HepG2 (cell line): ENCODE measurements around the gene PGLYRP4. TPM values are rescaled to one million over a fixed set of nuclear protein-coding genes. Genes with fewer than 3 reads are reported as not detected.

Experiments used
- ATAC-seq: fragments of 200-7000 bp; cut with Tn5 transposase; 3 replicates; pipeline ENCODE4 v1.9.1; 2020; ENCODE audit warnings: mild to moderate bottlenecking, moderate library complexity
- BruUV-seq: library from RNA; stranded (reverse); fragments of 400-500 nt; replicated peaks from 2 replicates; lab custom pipeline; 2021; lab: Mats Ljungman, UMichigan
- CTCF ChIA-PET: fragments of 300-600 bp; formaldehyde crosslinking; extraction: SDS; loops from one replicate; lab custom pipeline; 2021; ENCODE audit warnings: low total read pairs, inconsistent platforms, low intra/inter-chr PET ratio; lab: Yijun Ruan, JAX
- POLR2A ChIA-PET: fragments of 350-600 bp; sonication (Branson Sonifier 250); formaldehyde crosslinking; loops from one replicate; lab custom pipeline; 2020; ENCODE audit warnings: antibody characterized with exemption, inconsistent platforms; lab: Yijun Ruan, JAX
- DNase-seq: peaks from one replicate; pipeline ENCODE4 v3.0.0-alpha.2; 2015; ENCODE audit warnings: low spot score
- FAIRE-seq: peaks from 3 replicates; lab custom pipeline; 2011; peaks lifted over from hg19 to GRCh38; lab: Jason Lieb, UNC
- H2AFZ ChIP-seq: one replicate; pipeline ENCODE4 v1.6.1; 2011; ENCODE audit warnings: low read length, inconsistent platforms
- H3K27ac ChIP-seq: fragments of 300-600 bp; 3 replicates; pipeline ENCODE4 v1.8.0; 2011; ENCODE audit warnings: mixed run types, mild to moderate bottlenecking, mixed read lengths, low read length, inconsistent platforms; ENCODE audit not compliant: insufficient read depth; ENCODE audit errors: extremely low read length
- H3K27me3 ChIP-seq, 2 experiments: fragments of 200-600 bp in 1 of 2; 2 replicates in 1 of 2; 3 replicates in 1 of 2; pipeline versions ENCODE4 v1.6.0 to v1.8.0; 2011; ENCODE audit warnings: low read length in 2 of 2, mild to moderate bottlenecking in 2 of 2, moderate library complexity in 2 of 2, inconsistent platforms in 1 of 2; ENCODE audit not compliant: insufficient read depth in 2 of 2, control insufficient read depth in 1 of 2
- H3K36me3 ChIP-seq, 2 experiments: fragments of 200-600 bp in 1 of 2; replicated peaks in 1 of 2; 2 replicates in 1 of 2; 3 replicates in 1 of 2; pipeline versions ENCODE4 v1.5.1 to v1.8.0; 2011; ENCODE audit warnings: low read length in 2 of 2, inconsistent platforms in 1 of 2; ENCODE audit not compliant: insufficient read depth in 2 of 2, control insufficient read depth in 1 of 2
- H3K4me1 ChIP-seq: 2 replicates; pipeline ENCODE4 v1.5.1; 2012; ENCODE audit warnings: low read length, inconsistent platforms; ENCODE audit not compliant: insufficient read depth
- H3K4me2 ChIP-seq: 2 replicates; pipeline ENCODE4 v1.6.0; 2011; ENCODE audit warnings: low read depth, low read length, inconsistent platforms
- H3K4me3 ChIP-seq, 3 experiments: fragments of 200-600 bp in 1 of 3; sonication (generic), shearing (Covaris generic) in 1 of 3; replicated peaks in 1 of 3; 2 replicates each; pipeline ENCODE4 v1.5.1; 2011 to 2016; ENCODE audit warnings: low read length in 3 of 3, inconsistent platforms in 2 of 3, low read depth in 2 of 3, mild to moderate bottlenecking in 2 of 3, control low read depth in 1 of 3, mixed read lengths in 1 of 3; ENCODE audit not compliant: insufficient read depth in 1 of 3
- H3K79me2 ChIP-seq: one replicate; pipeline ENCODE4 v1.6.1; 2011; ENCODE audit warnings: low read length, inconsistent platforms; ENCODE audit not compliant: insufficient read depth
- H3K9ac ChIP-seq: 2 replicates; pipeline ENCODE4 v1.6.0; 2011; ENCODE audit warnings: mild to moderate bottlenecking, low read depth, low read length, inconsistent platforms; ENCODE audit not compliant: insufficient read depth
- H3K9me3 ChIP-seq: 2 replicates; pipeline ENCODE4 v1.5.1; 2012; ENCODE audit warnings: mild to moderate bottlenecking, low read length
- H4K20me1 ChIP-seq: 2 replicates; pipeline ENCODE4 v1.6.0; 2011; ENCODE audit warnings: inconsistent platforms, mild to moderate bottlenecking, low read length, moderate library complexity; ENCODE audit not compliant: insufficient read depth
- RCOR2 ChIP-seq: IDR thresholded peaks from 2 replicates; pipeline ENCODE4 v1.6.1; 2016; ENCODE audit warnings: missing biosample characterization, missing genetic modification reagents
- ZNF354B ChIP-seq: sonication (generic); formaldehyde crosslinking; IDR thresholded peaks from 2 replicates; pipeline ENCODE4 v1.8.0; 2022; ENCODE audit warnings: mild to moderate bottlenecking, missing genetic modification reagents
- WGBS: methylation state at CpG from one replicate; pipeline ENCODE4 v1.1.6; 2017; ENCODE audit warnings: low lambda C conversion rate; 5-methylcytosine and 5-hydroxymethylcytosine counted together
- in situ Hi-C: cut with HindIII; loops from 2 replicates; pipeline ENCODE4 v1.10.0; 2017; ENCODE audit warnings: low pct_unique_long_range_greater_than_20kb; ENCODE audit not compliant: extremely low pct_ligation_motif_present
- intact Hi-C: fragments of 100-400 bp; cut with micrococcal nuclease; formaldehyde crosslinking; loops from one replicate; pipeline ENCODE4 v1.10.0; 2022; ENCODE audit not compliant: unreplicated experiment
- polyA plus RNA-seq, 8 experiments: library from polyadenylated mRNA; depleted of rRNA in 3 of 8; stranded (reverse) in 7 of 8; unstranded in 1 of 8; fragments of >200 nt; fragmentation: Illumina TruSeq in 4 of 8; extraction: Trizol in 4 of 8; gene quantifications; 2 replicates each; pipeline versions ENCODE4 v1.2.1 to v1.2.3, GENCODE V29; 2011 to 2016; ENCODE audit warnings: low read depth in 4 of 8, missing spikeins in 1 of 8, mixed read lengths in 1 of 8; ENCODE audit not compliant: insufficient read depth in 1 of 8
- total RNA-seq, 5 experiments: library from RNA; depleted of rRNA; stranded (reverse); fragments of >200 nt; fragmentation: Illumina TruSeq; extraction: Trizol; gene quantifications; 2 replicates each; pipeline ENCODE4 v1.2.3, GENCODE V29; 2016; ENCODE audit warnings: low read depth in 1 of 5

The PGLYRP4 gene
- total and polyA plus RNA-seq, 2 of the 13 experiments (the other 11 are each of a cell fraction or from before 2014, with no cell fraction given), result not detected

- no peak overlapping the region for H3K4me2 ChIP-seq
- no peak for FAIRE-seq
- no peaks in the 10 kb centered on the region for H3K9me3 ChIP-seq
- no peak overlapping the region for H3K9ac ChIP-seq
- no peak overlapping the region for H3K4me3 ChIP-seq
- ChIA-PET POLR2A (no interaction called here), CTCF (no interaction called here)
- H3K27ac ChIP-seq, result no peak overlapping the region
- no peak overlapping the region for H2AFZ ChIP-seq
- no peaks in the 10 kb centered on the region for H3K36me3 ChIP-seq
- H3K27me3 ChIP-seq, result peaks cover 2 to 27% of the 10 kb centered on the region in 2 experiments; a peak in 4 of 5 replicates
- ATAC-seq, result no peak
- intact Hi-C loops, result no loop called here
- no peak for TF ChIP-seq RCOR2 (CRISPR knock-in tag)
- no peaks in the 10 kb centered on the region for H3K4me1 ChIP-seq
- BruUV-seq, result no TSS peak
- no peaks in the 10 kb centered on the region for H4K20me1 ChIP-seq
- 29% methylated on average over 6 of the region's 7 CpGs for WGBS
- no peaks in the 10 kb centered on the region for H3K79me2 ChIP-seq
- in situ Hi-C loops, result no loop called here
- DNase-seq, result no peak
Measured at GRCh38 chr1:153293480-153293775, 55.2 kb downstream of the PGLYRP4 start.

DNA sequence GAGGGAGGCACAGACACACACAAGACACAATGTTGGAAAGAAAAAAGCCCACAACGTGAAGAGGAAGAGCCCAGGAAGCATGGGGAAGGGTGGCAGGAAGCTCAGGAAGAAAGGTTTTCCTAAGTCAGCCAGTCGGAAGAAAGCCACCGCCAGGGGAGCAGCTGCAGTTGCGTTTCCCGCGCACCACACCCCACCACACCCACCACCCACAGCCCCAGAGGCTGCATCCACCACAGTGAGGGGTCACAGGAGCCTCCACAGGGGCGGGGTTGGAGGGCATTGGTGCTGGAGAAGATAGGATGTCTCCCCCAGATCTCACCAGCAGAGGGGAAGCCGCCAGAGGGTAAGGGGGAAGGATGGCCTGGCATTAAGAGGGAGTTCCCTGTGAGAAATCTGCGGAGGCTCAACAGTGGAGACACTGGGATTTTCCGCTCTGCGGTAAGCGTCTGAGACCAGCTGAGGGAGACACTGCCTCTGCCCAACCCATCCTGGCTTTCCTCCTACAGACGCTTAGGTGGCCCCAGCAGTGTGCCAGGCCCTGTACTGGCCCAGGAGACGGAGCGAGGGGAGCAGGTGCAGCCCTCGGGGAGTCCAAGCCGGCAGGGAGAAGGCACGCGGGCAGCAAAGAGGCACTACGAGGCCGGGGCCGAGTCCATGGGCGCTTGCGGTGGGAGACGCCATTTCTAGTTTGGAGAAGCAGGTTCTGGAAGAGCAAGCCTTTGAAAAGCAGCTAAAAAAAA is 55.7 kb downstream of the PGLYRP4 start:
- TF ChIP-seq ZNF354B (CRISPR knock-in tag), result no peak
- TF ChIP-seq, all 625 proteins: peak for 0
- POLR2A ChIA-PET, result no interaction called here

More for the DNA sequence above, 55.7 kb downstream of the PGLYRP4 start:
- no peaks in the 10 kb centered on the region for H3K36me3 ChIP-seq
- H3K27ac ChIP-seq, result no peak overlapping the region
- in situ Hi-C loops, result no loop called here
- no peaks in the 10 kb centered on the region for H3K79me2 ChIP-seq
- H2AFZ ChIP-seq, result no peak overlapping the region
- H4K20me1 ChIP-seq, result no peaks in the 10 kb centered on the region
- no peak overlapping the region for H3K4me2 ChIP-seq
- no peaks in the 10 kb centered on the region for H3K4me1 ChIP-seq
- no peak for ATAC-seq
- DNase-seq, result no peak
- no peak overlapping the region for H3K4me3 ChIP-seq
- no peak for FAIRE-seq
- no peaks in the 10 kb centered on the region for H3K9me3 ChIP-seq
- intact Hi-C loops, result no loop called here
- BruUV-seq, result no TSS peak
- CTCF ChIA-PET, result no interaction called here
- peaks cover 2 to 27% of the 10 kb centered on the region in 2 experiments; a peak in 4 of 5 replicates for H3K27me3 ChIP-seq
- H3K9ac ChIP-seq, result no peak overlapping the region
- 35% methylated on average over 20 of the region's 25 CpGs for WGBS
